Natural killer cell (primary cell): ENCODE results near the gene SLC52A1. TPM values are rescaled to one million over a fixed set of nuclear protein-coding genes. Genes with fewer than 3 reads are reported as not detected.

ENCODE experiments used
- ATAC-seq, 3 donors: fragments of 150-1000 bp in 2 of 3; fragments of 200-7000 bp in 1 of 3; cut with Tn5 transposase; 1 replicate in 1 of 3; 2 replicates in 2 of 3; pipeline ENCODE4 v1.10.0; 2021; ENCODE audit warnings: mild to moderate bottlenecking in 2 of 3, moderate library complexity in 2 of 3
- DNase-seq, 2 donors: peaks; one replicate each; pipeline versions ENCODE4 v3.0.0 to v3.0.0-alpha.2; 2013 to 2021; ENCODE audit warnings: mixed read lengths in 1 of 2
- H3K27ac ChIP-seq: one replicate; pipeline ENCODE4 v1.5.1; 2013; ENCODE audit warnings: mild to moderate bottlenecking, low read length
- H3K27me3 ChIP-seq: one replicate; pipeline ENCODE4 v1.6.1; 2013; ENCODE audit warnings: low read length; ENCODE audit not compliant: control insufficient read depth, insufficient read depth
- H3K36me3 ChIP-seq: one replicate; pipeline ENCODE4 v1.6.1; 2013; ENCODE audit warnings: low read length; ENCODE audit not compliant: control insufficient read depth, insufficient read depth
- H3K4me1 ChIP-seq: one replicate; pipeline ENCODE4 v1.6.1; 2013; ENCODE audit warnings: low read length; ENCODE audit not compliant: control insufficient read depth, insufficient read depth
- H3K4me3 ChIP-seq: one replicate; pipeline ENCODE4 v1.5.1; 2013; ENCODE audit warnings: low read length
- H3K9me3 ChIP-seq: one replicate; pipeline ENCODE4 v1.6.1; 2013; ENCODE audit warnings: low read length; ENCODE audit not compliant: control insufficient read depth, insufficient read depth
- H3K27ac Mint-ChIP-seq, 2 donors: one replicate each; pipeline ENCODE4 v1.8.0; 2022; ENCODE audit warnings: mild to moderate bottlenecking in 2 of 2, mixed read lengths in 2 of 2, moderate library complexity in 1 of 2
- H3K27me3 Mint-ChIP-seq, 2 donors: one replicate each; pipeline ENCODE4 v1.8.0; 2022; ENCODE audit warnings: low read depth in 2 of 2, mixed read lengths in 2 of 2
- H3K36me3 Mint-ChIP-seq: one replicate; pipeline ENCODE4 v1.8.0; 2022; ENCODE audit warnings: mixed read lengths
- H3K4me1 Mint-ChIP-seq, 2 donors: one replicate each; pipeline ENCODE4 v1.8.0; 2022; ENCODE audit warnings: mixed read lengths in 2 of 2
- H3K4me3 Mint-ChIP-seq: one replicate; pipeline ENCODE4 v1.8.0; 2022; ENCODE audit warnings: mild to moderate bottlenecking, moderate library complexity, mixed read lengths
- H3K9me3 Mint-ChIP-seq, 2 donors: one replicate each; pipeline ENCODE4 v1.8.0; 2022; ENCODE audit warnings: mixed read lengths in 2 of 2
- whole genome bisulfite sequencing: methylation state at CpG from one replicate; pipeline ENCODE4 v1.1.7; 2013; ENCODE audit warnings: missing lambda C conversion rate; ENCODE audit not compliant: insufficient coverage; 5-methylcytosine and 5-hydroxymethylcytosine counted together
- intact Hi-C: fragments of 100-400 bp; cut with micrococcal nuclease; formaldehyde crosslinking; loops from one replicate; pipeline ENCODE4 v1.14.2; 2022
- total RNA-seq, 4 donors: library from RNA; stranded (reverse); fragments of 120-200 nt in 1 of 4; gene quantifications; one replicate each; pipeline versions ENCODE4 v1.2.3 to v1.2.4, GENCODE V29; 2013 to 2022
- TF ChIP-seq, protein P1 (sequence below): fragments of 200-600 bp; IDR thresholded peaks from one replicate; pipeline ENCODE4 v1.8.0; 2022; ENCODE audit warnings: antibody characterized with exemption

SLC52A1 gene
- not detected for total RNA-seq
- total RNA-seq (2013): not detected

DNA sequence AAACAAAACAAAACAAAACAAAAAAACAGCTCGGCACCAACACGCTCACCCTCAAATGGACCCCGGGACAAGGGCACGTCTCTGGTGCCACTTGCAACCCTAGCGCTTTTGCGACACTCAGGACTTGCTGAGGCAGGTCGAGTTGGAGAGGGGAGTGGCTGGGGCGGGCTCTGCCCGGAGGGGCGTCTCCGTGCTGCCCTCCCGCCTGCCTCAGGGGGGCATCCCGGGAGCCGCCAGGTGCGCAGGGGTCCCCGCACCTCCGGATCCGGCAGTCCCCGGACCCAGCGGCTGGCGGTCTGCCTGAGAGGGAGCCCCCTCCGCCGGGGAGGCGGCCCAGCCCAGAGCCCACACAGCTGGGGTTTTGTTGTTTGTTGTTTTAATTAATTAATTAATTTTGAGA lies at the start of gene SLC52A1:
SLC52A1 (minus strand) TSS at position 112 of the 400 bp plus-strand sequence. CDS start 820 bp downstream, outside the sequence.
- Histone ChIP-seq H3K9me3 (no peaks in the 10 kb centered on the region), H3K27me3 (no peaks in the 10 kb centered on the region), H3K4me3 (no peak within 1 kb of the TSS), H3K4me1 (peaks cover 14% of the 10 kb centered on the region), H3K36me3 (no peaks in the 10 kb centered on the region), H3K27ac (no peak within 1 kb of the TSS)
- intact Hi-C loops: no loop called here
- TF ChIP-seq, protein P1, sequence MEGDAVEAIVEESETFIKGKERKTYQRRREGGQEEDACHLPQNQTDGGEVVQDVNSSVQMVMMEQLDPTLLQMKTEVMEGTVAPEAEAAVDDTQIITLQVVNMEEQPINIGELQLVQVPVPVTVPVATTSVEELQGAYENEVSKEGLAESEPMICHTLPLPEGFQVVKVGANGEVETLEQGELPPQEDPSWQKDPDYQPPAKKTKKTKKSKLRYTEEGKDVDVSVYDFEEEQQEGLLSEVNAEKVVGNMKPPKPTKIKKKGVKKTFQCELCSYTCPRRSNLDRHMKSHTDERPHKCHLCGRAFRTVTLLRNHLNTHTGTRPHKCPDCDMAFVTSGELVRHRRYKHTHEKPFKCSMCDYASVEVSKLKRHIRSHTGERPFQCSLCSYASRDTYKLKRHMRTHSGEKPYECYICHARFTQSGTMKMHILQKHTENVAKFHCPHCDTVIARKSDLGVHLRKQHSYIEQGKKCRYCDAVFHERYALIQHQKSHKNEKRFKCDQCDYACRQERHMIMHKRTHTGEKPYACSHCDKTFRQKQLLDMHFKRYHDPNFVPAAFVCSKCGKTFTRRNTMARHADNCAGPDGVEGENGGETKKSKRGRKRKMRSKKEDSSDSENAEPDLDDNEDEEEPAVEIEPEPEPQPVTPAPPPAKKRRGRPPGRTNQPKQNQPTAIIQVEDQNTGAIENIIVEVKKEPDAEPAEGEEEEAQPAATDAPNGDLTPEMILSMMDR: no peak
- no peak for DNase-seq
- Mint-ChIP-seq H3K9me3 (no peaks in the 10 kb centered on the region), H3K4me3 (no peak within 1 kb of the TSS), H3K36me3 (no peaks in the 10 kb centered on the region), H3K4me1 (peaks cover 6 to 13% of the 10 kb centered on the region in 2 donors), H3K27me3 (peaks cover 0 to 7% of the 10 kb centered on the region in 2 donors), H3K27ac (no peak within 1 kb of the TSS)
- no peak for ATAC-seq
- WGBS: 13% methylated on average over 23 of the region's 24 CpGs

DNA sequence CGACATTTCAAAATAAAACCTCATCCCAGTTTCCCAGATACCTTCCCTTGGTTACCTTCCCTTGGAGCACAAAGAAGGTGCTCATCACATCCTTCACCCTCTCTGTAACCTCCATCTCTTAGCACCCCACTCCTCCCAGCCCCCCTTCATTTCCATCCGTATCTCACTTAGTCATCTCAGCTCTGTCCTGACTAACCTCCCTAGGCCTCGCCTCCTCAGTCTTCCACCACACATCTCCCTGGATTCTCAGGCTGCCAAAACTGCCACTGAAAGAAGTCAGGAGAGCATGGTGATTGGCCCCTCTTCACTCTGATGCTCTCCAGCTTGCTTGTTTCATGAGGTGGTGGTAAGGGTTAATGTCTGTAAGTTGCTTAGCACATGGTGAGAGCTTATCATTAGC lies 45.4 kb upstream of the SLC52A1 start:
- peak overlapping the region; percentile 4 to 9 for H3K27ac Mint-ChIP-seq
- H3K4me1 ChIP-seq: peaks cover 17% of the 10 kb centered on the region
- 100% methylated on average over 3 of the region's 3 CpGs for WGBS
- no peak overlapping the region for H3K4me3 ChIP-seq
- DNase-seq: no peak
- TF ChIP-seq, protein P1: no peak
- intact Hi-C loops: no loop called here
- H3K27me3 ChIP-seq: no peaks in the 10 kb centered on the region
- H3K4me3 Mint-ChIP-seq: no peak overlapping the region
- H3K36me3 ChIP-seq: peaks cover 2% of the 10 kb centered on the region
- no peak for ATAC-seq
- H3K9me3 Mint-ChIP-seq: peaks cover 0 to 5% of the 10 kb centered on the region in 2 donors
- peaks cover 9% of the 10 kb centered on the region for H3K36me3 Mint-ChIP-seq
- H3K9me3 ChIP-seq: peaks cover 11% of the 10 kb centered on the region
- no peak overlapping the region for H3K27ac ChIP-seq
- H3K4me1 Mint-ChIP-seq: peaks cover 34% of the 10 kb centered on the region in 2 donors
- no peaks in the 10 kb centered on the region for H3K27me3 Mint-ChIP-seq

DNA sequence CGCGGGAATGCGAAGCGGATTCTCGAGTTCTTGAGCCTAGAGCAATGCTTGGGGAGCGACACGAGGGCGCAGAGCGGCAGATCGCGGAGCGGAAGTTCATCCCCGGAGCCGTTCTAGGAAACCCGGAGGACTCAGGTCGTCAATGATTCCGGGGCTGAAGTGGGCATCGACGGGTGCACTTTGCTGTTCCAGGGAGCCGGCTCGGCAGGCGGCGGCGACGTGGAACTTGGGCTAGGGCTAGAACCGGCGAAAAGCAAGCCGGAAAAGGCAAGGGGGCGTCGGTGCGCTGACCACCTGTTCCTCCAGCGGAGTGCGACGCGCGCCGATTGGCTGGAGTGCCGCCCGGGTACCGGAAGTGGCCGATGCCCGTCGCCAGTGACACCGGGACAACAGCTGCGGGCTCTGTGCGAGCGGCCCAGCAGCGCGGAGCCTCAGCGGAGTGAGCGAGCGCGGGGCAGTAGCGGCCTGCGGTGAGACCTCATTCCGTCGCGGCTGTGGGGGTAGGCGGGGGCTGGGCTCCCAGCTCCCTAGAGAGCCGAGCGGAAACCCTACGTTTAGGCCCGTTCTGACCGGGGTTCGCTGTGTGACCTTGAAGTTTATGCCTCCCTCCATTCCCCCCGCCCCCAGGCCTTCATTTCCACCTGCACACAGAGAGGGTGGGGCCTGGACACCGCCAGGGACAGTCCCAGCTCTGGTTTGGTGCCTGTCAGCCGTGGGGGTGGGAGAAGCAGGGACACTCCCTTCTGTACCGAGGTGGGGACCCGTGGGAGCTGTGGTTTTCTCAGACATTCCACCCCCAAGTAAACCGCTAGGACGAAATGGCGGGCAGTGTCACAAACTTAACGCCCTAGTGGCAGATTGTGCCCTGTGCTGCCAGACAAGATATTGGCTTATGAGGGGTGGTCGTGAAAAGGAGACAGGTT lies 43.1 kb upstream of the SLC52A1 start, which contains the start of gene ZFP3:
ZFP3 (plus strand) TSS at position 362 of the 923 bp plus-strand sequence. CDS start 13,038 bp downstream, outside the sequence.
- intact Hi-C loops: no loop called here
- H3K9me3 ChIP-seq: no peaks in the 10 kb centered on the region
- ATAC-seq (peak; percentile 85 to 91 (median 88)), DNase-seq (peak; percentile 78 to 82)
- peaks cover 17% of the 10 kb centered on the region for H3K4me1 ChIP-seq
- H3K9me3 Mint-ChIP-seq: no peaks in the 10 kb centered on the region
- WGBS: under 1% methylated on average over 75 of the region's 75 CpGs
- H3K36me3 ChIP-seq: no peaks in the 10 kb centered on the region
- no peaks in the 10 kb centered on the region for H3K27me3 ChIP-seq
- peak within 1 kb of the TSS; percentile 95 for H3K4me3 Mint-ChIP-seq
- TF ChIP-seq, protein P1: no peak
- no peaks in the 10 kb centered on the region for H3K27me3 Mint-ChIP-seq
- peak within 1 kb of the TSS; percentile 80 for H3K4me3 ChIP-seq
- H3K36me3 Mint-ChIP-seq: no peaks in the 10 kb centered on the region
- H3K27ac Mint-ChIP-seq: peak within 1 kb of the TSS; percentile 79 to 81
- peak within 1 kb of the TSS; percentile 90 for H3K27ac ChIP-seq
- H3K4me1 Mint-ChIP-seq: peaks cover 28 to 29% of the 10 kb centered on the region in 2 donors
